ENCODE measurements around the gene ANKS1A.
A peak's percentile ranks its signal among the peaks of the same experiment; 100 is the strongest.
"Not testable (repeated sequence)": the region's sequence is repeated elsewhere in the genome, so short reads cannot be mapped to it uniquely, and the experiment has no call there.

ANKS1A gene

DNA sequence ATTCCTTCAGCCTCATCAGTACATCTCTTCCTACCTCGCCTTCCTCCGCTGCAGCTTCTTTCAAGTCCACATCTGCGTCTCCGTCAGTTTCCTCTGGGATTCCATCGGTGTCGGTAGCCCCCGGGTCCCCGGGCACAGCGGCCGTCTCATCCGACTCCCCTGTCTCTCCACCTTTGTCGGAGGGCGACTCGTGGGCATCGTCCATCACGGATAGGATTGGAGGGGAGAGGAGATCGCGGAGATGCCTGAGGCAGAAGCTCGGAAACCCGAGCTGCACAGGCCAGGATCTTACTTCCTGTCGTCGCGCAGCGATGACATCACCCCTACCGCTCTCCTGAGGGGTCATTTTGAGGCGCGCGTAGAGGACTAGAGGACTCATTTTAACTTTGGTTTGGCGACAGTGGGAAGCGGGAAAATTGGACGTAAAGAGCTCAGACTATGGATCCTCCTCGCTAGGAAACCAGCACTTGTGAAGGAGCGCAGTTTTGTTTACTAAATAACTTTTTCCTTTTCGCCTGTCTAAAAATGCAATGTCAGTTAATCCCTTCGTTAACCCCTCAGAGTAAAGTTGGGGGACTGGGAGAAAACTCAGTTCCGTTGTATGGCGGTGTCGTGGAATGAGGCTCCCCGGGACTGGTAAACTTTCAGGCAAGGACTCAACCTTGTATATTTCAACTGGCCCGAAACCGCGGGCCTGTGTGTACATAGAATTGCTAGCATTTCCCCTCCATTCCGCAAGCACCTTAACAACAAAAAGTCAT is 1.1 kb upstream of the ANKS1A start, which contains the start of gene TAF11:
Gene TAF11, minus strand, starts transcription at position 290 of the 761 bp plus-strand sequence. Its CDS starts 85 bp downstream, at position 205.
- FAIRE-seq, result peak; percentile 76

DNA sequence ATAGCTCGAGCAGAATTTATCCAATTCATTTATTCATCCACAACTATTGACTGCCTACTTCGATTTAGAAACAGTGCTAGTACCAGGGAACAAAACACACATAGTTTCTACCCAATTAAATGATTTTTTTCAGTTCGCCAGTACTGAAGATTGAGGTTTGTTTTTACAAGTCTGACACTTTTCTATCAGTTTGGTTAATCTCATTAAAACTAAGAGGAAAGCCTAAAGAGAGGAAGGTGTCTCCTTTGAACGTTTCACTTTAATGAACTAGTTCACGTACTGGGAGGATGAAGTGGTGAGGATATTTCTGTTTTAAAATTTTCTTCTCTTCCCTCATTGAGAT is 570 bp upstream of the ANKS1A start:
- no peak for FAIRE-seq

DNA sequence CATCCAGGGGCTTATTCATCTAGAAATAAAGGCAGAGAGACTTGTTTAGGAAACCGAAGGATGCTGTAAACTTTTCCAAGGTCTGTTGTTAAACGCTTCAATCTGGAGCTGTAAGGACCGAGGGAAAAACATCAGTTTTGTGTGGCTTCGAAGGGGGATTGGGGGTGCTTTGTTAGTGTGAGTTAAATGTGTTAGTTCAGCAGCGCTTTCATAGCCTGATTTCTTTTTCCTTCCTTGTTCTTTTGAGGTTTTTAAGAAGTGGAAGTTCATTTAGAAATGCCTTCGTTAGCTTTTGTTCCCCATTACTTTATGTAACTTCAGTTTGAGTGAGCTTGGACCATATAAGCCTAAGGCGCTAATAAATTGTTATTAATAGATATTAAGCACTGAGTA is 1.5 kb downstream of the ANKS1A start:
- FAIRE-seq, result no peak

DNA sequence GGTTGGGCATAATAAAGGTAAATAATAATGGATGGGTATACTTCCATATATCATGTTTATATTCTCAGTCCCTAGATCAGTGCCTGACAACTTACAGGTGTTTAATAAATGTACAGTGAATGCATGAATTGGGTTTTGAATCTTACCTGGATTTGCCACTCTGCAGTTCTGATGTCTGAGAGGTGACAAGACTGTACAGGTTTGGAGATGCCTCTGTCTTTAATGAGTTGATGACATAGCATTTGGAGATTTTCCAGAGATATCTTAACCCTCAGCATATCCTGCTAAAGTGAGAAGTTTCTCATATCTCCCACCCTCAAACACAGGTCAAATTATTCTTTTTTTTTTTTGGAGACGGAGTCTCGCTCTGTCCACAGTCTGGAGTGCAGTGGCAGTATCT is 2.2 kb downstream of the ANKS1A start:
- FAIRE-seq, result no peak

DNA sequence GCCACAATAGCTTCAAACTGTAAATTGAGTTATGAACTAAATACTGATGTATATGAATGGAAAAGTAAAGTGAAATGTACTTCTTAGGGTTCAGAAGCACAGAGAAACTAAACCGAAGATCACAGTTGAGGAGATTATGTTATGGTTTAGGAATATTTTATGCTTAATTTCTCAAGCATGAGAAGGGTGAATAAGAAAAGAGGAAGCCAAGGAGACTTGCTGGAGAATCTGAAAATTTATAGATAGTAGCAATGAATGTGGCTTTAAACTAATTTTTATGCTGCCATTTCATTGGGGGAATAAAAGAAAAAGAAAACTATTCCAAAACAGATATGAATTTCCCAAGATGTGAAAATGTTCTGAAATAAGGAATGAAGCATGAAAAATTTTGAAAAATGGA is 5.6 kb downstream of the ANKS1A start:
- FAIRE-seq, result no peak

DNA sequence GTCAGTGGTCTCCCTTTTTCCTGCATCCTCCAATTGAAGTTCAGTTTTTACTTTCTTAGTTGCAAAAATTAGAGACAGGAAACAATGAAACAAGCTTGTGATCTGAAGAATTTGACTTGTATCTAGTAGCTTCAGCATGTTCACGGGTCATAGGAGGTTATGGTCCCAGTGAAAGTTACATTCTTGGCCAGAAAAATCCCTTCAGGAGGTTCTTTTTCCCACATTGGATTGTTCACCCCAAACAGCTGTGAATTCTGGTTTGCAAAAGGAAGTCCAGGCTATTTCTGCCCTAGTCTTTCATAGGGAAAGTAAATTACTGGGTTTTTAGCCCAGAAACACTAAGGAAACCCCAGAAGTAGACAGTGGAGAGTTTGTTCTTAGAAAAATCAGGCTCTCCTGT is 8.1 kb downstream of the ANKS1A start:
- no peak for FAIRE-seq

DNA sequence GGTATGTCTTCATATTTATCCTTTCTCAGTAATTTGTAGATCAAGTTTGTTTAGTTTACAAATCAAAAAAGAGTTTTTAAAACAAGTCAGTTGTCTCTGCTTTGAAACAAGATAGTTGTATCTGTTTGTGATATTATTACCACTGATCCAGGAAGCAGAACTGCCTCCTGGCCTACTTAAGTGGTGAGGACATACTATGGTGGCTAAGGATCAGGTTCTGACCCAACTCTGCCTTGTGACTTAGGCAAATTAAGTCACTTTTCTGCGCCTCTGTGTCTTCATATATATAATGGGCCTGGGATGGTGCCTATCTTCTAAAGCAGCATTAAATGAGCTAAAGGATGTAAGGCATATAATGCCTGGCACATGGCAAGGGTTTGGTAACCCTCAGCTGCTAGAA is 8.7 kb downstream of the ANKS1A start:
- no peak for FAIRE-seq

DNA sequence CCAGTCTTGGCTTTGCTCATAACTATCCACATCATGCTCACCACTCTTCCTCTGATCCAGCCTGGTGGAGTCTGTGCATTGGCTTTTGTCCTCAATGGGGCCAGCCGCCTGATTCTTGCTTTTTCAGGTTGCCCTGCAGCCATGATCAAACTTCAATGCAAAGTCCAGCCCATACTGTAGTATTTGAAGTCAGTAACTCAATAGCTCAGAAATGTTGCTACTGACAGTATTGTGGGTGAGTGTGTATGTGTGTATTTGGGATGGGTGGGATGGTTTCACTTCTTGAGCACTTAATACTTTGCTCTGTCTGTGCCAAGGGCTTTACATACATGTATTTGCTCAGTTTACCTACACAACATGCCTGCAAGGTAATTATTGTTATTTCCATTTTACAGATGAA is 10.7 kb downstream of the ANKS1A start:
- not testable (repeated sequence) for FAIRE-seq

DNA sequence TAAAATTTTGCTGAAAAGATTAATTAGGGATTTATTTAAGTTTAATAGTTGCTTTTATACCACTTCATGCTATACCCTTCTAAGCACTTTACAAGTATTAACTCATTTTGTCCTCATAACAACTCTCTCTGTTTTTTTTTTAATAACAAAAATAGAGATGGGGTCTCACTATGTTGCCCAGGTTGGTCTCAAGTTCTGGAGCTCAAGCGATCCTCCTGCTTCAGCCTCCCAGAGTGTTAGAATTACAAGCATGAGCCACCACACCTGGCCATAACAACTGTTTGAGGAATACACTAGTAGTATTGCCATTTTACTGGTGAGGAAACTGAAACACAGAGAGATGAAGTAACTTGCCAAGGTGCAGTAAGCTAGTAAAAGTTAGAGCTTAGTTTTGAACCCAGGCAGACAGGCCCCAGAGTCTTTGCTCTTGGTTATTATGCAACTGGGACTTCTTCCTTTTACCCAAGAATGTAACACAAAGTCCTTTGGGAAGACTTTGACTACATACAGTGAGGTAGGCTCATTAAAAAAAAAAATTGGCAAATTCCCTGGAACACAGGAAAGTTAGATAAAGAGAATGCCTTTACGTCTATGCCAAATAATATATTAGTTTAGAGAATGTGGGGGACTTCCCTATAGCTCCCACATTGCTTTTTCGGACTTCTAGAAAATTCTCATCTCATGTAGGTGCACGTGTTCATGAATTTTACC is 11.4 kb downstream of the ANKS1A start:
- no peak for FAIRE-seq

DNA sequence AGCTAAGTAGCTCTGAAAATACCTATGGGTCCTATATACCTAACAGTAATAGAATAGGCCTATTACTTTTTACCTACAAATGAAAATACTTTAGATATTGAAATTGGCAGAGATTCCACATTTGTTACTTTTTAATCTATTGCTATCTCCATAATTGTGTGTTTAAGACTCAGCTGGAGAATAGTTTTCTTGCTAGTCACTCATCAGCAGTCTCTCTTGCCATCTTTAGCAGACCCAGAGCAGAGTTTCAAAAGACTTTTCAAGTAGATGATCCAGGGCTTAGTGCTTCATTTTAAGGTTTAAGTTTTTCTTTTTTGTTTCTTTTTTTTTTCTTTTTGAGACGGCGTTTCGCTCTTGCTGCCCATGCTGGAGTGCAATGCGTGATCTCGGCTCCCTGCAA is 12.9 kb downstream of the ANKS1A start:
- no peak for FAIRE-seq

DNA sequence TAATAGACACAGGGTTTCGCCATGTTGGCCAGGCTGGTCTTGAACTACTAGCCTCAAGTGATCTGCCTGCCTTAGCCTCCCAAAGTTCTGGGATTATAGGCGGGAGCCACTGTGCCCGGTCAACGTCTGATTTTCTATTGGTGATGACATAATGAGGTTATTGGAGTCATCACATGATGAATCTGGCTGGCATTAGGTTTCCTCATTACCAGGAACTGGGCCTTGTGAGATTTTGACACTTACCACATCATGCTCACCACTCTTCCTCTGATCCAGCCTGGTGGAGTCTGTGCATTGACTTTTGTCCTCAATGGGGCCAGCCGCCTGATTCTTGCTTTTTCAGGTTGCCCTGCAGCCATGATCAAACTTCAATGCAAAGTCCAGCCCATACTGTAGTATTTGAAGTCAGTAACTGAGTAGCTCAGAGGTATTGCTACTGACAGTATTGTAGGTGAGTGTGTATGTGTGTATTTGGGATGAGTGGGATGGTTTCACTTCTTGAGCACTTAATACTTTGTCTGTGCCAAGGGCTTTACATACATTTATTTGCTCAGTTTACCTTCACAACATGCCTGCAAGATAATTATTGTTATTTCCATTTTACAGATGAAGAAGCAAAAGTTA is 16.0 kb downstream of the ANKS1A start:
- no peak for FAIRE-seq

DNA sequence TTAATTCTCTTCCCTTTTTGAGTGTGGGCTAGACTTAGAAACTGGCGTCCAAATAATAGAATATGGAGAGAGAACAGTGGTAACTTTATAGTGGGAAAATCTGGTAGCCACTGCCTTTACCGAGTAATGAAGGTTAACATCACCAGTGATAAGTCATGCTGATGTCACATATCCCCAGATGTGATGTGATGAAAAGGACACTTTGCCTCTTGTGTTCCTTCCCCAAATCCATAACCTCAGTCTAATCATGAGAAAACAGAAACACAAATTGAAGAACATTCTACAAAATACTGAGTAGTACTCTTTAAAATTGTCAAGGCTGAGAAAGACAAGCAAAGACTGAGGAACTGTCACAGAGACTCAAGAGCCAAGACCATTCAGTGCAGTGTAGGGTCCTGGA is 17.8 kb downstream of the ANKS1A start:
- no peak for FAIRE-seq

DNA sequence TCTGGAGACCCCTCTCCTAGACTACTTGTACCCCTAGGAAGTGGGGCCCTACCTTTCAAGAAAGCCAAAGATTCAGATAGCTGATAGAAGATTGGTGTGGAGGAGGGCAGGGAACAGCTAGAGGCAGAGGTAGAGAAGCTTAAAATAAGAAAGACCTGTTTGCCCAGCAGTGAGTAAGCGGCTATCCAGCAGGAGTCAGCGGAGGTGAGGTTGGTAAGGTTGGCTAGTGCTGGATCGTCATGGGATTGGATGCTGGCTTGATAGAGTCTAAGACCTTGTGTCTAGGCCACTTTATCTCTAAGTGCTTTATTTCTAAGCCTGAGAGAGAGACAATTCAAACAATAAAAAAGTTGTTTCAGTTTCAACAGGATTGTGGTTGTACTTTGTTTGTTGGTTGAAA is 19.1 kb downstream of the ANKS1A start:
- no peak for FAIRE-seq

DNA sequence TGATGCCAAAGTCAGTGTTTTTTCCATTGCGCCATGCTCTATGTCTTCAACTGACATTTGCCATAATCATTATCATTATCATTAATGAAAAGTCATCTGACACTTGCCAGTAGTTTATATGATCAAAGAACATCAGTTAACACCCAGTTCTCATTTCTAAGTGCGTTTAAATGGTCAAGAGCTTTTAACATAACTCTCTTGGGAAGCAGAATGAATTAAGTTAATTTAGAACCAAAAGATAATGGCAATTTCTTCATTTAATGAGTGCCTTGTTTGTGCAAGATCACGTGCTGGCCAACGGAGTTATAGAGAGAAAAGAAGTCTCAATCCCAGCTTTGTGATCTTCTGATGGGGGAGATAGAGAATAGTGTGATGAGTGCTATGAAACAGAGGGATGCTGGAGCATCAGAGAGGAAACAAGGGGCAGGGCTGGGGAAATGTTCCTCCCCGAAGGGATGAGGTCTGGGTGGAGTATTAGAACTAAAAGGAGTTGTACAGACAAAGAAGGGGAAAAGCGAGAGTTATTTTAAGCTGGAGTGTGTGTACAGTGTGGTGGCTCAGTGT is 20.3 kb downstream of the ANKS1A start:
- no peak for FAIRE-seq

DNA sequence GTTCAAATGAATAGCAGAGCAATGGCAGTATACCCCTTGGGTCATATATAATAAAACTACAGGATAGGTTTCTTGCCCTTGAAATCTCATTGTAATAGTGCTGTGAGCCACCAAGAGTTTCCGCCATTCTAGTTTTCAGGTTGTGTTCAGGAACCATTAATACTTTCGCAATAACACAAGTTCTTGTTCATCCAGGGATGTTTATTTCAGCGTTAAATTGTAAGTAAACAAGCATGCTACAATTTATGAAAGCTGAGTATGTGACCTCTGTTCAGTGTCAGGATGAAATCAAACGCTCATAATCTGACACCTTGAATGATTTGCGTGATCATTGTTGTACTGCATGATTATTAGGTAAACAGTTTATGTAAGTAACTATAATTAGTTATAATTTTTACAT is 22.8 kb downstream of the ANKS1A start:
- no peak for FAIRE-seq

DNA sequence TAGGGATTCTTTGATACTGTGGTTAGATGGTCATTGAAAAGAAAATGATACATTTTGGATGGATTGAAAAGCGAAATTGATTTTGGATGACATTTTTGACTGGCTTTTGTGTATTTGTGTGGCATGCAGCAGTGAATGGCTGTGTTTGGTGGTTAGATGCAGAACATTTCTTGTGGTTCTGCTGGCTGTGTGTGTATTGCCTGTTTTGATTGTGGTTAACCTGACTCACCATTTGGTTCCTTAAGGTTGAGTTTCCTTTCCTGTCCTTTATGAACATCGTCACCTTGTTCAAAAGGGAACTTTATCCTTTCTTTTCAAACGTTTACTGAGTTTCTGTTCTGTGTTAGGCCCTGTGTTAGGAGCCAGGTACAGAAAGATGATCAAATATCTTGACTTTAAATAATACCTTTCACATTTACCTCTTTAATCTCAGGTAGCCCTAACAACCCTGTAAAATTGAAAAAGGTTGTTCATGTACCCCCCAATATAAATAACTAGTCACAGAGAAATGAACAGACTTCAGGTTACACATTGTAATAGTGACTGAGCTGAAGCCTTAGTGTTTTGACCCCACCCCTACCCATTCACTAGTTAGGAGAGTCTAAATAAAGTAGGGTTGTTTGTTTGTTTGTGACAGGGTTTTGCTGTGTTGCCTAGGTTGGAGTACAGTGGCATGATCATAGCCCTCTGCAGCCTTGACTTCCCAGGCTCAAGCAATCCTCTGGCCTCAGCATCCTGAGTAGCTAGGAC is 23.8 kb downstream of the ANKS1A start:
- FAIRE-seq, result no peak

DNA sequence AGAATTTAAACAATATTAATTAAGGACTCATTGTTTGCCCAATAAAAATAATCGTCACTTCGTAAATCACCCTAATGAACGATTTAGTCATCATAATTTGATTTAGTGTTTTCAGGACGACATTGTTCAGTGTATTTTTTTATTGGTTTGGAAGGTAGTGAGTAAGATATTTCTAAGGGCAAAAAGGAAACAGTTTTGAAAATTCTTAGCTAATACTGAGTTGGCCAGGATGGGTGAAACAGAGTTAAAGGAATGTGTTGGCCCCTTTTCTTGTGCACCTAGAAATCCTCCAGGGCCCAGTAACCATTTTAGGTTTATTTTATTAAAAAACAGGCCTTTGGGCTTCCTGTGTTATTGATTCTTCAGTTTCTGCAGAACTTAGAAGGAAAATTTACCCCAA is 25.3 kb downstream of the ANKS1A start:
- no peak for FAIRE-seq

DNA sequence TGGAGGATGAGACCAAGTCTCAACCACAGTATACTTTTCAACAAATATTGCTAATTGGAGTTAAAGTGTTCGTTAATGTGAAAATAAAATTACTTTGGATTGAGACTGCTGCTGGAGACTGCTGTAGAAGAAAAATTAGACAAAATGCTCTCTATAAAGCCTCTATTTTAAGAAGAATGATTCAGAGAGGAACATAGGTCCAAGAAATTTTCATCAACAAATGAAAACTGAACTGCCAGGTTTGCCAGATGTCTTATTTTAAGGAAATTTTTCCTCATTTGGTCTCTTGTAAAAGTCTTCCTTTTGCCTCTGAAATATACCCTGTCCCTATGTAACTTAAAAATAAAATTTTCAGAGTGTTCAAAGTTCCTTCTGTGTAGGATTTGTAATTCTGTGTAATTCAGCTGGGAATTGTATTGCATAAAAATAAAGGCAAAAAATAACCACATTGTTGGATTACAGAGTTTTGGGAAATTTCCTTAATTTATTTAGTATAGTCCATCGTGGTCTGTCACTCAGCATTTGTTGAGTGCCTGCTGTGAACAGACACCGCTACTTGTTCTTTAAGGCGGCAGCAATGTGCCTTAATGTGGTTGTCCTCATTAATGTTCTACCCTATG is 27.4 kb downstream of the ANKS1A start:
- FAIRE-seq, result no peak

DNA sequence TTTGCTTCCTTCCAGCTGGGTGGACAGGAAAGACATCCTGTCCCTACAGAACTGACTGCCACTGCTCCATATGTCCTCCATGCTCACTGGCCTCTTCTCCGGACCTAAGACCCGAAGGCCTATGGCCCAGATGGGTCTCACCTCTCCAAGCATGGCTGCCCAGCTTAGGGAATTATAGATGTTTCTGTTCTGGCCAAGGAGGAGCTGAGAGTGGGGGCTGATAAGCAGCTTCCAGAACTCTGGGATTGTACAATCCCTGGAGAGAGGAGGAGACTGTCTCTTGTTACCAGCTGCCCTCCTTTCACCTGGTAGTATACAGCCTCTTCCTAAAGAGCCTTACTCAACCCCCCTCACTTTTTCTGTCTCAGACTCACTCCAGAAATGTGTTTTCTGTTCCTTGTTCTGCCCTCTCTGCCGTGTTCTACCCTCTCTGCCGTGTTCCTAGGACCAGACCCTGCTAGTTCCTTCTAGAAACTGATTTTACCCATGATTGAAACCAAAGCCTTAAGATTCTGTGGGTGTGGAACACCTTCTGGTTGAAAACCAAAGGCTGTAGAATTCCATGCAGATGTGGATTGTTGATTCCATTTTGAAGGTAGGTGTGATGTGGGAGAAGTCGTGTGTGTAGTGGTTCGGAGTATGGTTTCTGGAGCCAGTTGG is 28.7 kb downstream of the ANKS1A start:
- no peak for FAIRE-seq

DNA sequence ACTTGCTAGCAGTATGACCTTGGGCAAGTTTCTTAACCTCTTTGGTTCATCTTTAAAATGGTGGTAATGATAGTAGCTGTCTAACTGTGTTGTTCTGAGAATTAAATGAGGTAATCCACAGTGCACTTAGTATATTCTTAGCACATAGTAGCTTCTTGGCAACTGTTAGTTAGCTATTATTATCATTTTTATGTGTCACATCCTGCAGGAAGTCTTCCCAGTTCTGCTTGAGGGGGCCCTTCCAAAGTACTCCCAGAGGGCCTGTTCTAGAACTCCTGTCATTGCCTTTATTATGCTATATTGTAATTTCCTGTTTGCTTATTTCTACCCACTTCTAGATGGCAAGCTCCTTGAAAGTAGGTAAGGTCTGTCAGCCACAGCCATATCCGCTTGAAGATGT is 30.6 kb downstream of the ANKS1A start:
- no peak for FAIRE-seq

DNA sequence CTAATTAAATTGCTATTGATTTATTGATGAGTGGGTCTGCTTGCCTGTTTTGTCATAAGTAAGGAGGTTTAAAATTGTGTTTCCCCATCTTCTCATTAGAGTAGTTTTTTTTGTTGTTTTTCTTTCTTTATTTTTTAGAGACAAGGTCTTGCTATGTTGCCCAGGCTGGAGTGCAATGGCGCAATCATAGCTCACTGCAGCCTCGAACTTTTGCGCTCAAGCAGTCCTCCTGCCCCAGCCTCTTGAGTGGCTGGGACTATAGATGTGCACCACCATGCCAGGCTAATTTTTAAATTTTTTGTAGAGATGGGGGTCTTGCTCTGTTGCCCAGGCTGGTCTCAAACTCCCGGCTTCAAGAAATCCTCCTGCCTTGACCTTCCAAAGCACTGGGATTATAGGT is 31.0 kb downstream of the ANKS1A start:
- no peak for FAIRE-seq

DNA sequence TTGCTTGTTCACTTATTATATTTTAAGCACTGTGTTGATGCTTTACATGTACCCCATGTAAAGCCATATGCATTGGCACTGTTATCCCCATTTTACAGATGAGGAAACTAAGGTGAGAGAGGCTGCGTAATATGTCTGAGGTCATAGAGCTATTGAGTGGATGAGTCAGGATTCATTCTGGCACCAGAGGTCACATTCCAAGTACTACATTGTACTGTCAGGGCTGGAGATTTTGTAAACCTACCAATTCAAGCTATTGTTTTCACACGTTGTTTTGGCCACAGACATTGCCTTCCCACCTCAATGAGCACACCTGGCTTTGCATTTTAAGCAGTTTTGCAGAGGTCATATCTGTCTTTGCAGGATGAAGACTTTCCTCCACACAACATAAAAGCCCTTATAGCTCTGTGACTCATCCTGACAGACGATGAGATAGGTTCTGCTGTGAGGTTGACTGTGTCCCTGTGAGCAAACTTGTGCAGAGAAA is 33.2 kb downstream of the ANKS1A start:
- no peak for FAIRE-seq
